Astrocyte of the spinal cord (primary cell): ENCODE results near the gene TLCD3B.

Experiments used
- DNase-seq: peaks from one replicate; pipeline ENCODE4 v3.0.0; 2011; ENCODE audit warnings: low read depth, low spot score
- H3K4me3 ChIP-seq: 2 replicates; pipeline ENCODE4 v1.5.1; 2011; ENCODE audit warnings: low read depth, mild to moderate bottlenecking, low read length, moderate library complexity
- in situ Hi-C: cut with HindIII; loops from 2 replicates; pipeline ENCODE4 v1.10.0; 2017; ENCODE audit warnings: low sequenced_read_pairs
- TF ChIP-seq, protein P1 (sequence below): IDR thresholded peaks from 2 replicates; pipeline ENCODE4 v1.5.1; 2012; ENCODE audit warnings: low read depth, mild to moderate bottlenecking, low read length, inconsistent platforms

Gene TLCD3B

DNA sequence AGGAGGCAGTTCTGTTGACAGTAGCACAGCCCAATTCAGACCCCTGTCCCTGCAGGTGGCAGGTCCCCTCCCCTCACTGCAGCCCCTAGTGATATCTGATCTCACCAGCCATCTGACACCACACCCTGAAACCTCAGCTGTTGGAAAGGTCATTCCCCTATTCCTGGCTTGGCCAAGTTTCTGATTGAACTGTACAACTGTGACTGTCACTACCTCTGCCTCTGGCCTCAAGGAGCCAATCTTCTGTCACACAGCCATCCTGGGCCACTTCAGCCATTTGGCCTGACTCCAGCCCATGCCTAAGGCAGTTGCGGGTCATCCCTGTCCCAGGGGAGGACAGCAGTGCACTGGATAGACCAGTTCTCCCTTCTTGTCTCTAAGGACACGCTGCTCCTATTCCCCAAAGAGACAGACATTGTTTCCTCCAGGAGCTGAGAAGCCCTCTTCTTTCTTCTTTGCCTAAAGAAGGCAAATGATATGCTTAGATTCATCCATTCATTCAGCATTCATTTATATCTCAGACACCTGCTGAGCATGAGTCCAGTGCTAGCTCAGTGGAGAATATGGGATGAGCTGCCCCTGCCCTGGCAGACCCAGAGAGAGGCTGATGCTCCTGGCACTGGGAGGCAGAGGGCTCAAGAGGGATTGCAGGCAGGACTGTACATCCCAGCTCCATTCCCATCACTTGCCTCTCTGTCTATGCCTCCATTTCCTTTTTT, 29.9 kb upstream of the TLCD3B start:
- no peak for DNase-seq
- in situ Hi-C loops = no loop called here
- TF ChIP-seq, protein P1, sequence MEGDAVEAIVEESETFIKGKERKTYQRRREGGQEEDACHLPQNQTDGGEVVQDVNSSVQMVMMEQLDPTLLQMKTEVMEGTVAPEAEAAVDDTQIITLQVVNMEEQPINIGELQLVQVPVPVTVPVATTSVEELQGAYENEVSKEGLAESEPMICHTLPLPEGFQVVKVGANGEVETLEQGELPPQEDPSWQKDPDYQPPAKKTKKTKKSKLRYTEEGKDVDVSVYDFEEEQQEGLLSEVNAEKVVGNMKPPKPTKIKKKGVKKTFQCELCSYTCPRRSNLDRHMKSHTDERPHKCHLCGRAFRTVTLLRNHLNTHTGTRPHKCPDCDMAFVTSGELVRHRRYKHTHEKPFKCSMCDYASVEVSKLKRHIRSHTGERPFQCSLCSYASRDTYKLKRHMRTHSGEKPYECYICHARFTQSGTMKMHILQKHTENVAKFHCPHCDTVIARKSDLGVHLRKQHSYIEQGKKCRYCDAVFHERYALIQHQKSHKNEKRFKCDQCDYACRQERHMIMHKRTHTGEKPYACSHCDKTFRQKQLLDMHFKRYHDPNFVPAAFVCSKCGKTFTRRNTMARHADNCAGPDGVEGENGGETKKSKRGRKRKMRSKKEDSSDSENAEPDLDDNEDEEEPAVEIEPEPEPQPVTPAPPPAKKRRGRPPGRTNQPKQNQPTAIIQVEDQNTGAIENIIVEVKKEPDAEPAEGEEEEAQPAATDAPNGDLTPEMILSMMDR = no peak
- H3K4me3 ChIP-seq = no peak overlapping the region

DNA sequence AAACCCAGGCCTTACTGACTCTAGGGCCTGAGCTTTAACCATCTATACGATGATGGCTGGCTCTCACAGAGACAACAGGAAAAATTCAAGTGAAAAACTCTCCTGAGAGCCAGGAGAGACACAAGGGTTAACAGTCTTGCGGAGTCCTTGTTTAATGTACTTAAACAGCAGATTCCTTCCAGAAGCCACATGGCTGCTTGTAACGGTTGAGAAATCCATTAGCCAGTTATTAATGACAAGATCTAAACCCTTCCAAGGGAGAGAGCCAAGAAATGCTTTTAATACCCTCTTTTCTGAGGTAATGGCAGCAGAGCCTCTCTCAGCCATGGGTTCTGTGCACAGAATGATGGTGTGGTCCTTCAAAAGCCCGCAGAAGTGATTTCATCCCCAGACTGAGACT, 29.3 kb upstream of the TLCD3B start:
- TF ChIP-seq, protein P1 = no peak
- no peak for DNase-seq
- in situ Hi-C loops = no loop called here
- no peak overlapping the region for H3K4me3 ChIP-seq

DNA sequence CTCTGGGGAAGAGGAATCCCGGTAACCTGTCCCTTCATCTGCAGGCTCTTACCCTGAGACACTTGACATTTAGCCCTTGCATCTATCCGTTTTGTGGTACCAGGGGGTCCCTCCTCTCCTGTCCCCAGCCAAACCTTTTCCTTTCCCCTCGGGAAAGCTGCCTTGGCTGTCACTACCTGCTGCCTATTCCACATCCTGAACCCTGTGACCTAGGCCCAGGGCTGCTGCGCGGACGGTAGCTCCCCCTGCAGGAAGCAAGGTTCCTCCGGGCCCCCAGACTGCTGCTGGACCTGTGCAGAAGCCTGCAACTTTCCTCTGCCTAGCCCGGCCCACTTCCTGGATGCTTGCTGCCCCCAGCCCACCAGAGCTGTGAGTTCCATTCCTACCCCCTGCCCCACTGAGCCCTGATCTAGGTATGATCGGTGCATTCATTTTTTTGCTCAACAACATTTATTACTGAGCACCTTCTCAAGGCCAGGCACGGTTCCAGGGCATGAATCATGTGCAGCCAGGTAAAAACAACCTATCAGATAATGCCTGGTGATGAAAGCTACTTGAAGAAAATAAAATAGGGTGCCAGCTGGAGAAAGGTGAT, 24.0 kb upstream of the TLCD3B start:
- DNase-seq = no peak
- no peak overlapping the region for H3K4me3 ChIP-seq
- in situ Hi-C loops = no loop called here
- TF ChIP-seq, protein P1 = peak; percentile 69

DNA sequence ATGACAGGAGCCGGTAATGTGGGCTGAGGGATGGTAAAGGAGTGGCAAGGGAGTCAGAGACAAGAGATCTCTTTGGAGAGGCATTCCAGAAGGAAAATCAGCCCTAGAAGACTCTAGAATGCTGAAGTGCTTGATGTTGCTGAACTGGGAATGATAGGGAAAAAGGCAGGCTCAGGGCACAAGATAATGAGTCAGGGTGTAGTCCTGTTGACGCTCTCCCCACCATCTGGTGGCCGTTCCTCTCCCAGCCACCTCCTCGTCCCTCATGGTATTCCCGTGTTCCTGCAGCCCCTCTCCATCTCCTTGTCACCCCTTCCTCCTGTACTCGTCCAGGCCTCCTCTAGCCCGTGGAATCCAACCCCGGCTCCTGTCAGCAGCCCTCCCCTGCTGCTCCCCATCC, 23.4 kb upstream of the TLCD3B start:
- no peak overlapping the region for H3K4me3 ChIP-seq
- in situ Hi-C loops = no loop called here
- DNase-seq = no peak
- TF ChIP-seq, protein P1 = no peak

DNA sequence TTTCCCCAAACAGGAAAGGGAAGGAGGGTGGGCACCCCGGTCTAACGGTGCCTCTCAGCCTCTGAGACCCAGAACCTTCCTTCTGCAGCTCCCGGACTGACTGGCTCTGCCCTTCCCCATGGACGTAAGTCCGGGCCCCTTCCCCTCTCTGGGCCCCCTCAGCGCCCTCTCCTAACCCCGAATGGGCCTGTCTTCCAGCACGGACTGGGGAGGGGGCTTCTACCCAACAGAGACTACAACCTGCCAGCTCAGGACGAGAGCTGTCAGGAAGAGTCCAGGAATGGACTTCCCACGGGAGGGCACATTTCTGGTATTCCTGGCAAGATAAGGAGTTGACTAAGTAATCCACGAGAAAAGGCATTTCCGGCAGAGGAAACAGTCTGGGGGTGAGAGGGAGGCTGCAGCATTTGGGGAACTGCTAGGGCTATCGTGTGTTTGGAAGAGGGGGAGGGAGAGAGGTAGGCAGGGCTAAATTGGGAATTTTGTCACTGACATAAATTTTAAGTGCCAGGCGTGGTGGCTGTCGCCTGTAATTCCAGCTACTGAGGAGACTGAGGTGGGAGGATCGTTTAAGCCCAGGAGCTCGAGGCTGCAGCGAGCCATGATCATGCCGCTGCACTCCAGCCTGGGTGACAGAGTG, 22.4 kb upstream of the TLCD3B start:
- in situ Hi-C loops = no loop called here
- no peak for DNase-seq
- TF ChIP-seq, protein P1 = no peak
- H3K4me3 ChIP-seq = peak overlapping the region; percentile 70

DNA sequence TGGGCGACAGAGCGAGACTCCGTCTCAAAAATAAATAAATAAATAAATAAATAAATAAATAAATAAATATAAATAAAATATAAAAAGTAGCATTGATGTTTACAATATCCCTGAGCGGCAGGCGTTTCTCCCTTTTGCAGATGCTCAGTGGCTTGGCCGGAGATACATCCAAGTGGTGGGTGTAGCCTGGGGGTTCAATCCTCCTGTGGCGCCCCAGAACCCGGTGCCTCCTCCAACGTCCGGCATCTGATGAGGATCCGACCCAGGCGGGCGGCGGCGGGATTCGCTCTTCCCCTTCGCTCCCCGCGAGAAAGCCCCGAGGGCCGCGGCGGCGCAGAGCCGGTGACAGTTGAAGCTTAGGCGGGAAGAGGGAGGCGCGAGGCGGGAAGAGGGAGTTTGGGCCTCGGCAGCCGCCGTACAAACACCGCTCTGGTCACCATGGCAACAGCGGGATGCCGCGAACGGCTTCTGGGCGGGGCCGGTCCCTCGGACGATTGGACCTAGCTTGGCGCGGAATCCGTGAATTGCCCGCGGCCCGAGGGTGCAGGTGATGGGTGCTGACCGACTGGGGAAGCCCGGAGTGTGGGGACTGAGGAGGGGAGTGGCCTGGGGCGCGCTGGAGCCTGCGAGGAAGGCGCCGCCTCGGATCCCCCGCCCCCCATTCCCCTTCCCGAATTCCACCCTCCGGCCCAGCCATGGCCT, 21.8 kb upstream of the TLCD3B start:
- in situ Hi-C loops = no loop called here
- peak overlapping the region; percentile 70 for H3K4me3 ChIP-seq
- peak; percentile 90 for DNase-seq
- TF ChIP-seq, protein P1 = no peak
